ENCODE results near the gene MYO15A. TPM values are rescaled to one million over a fixed set of nuclear protein-coding genes. Genes with fewer than 3 reads are reported as not detected.
A peak's percentile ranks its signal among the peaks of the same experiment; 100 is the strongest.

MYO15A gene
- total RNA-seq, 1 donor from 2014 or later: 0.59 TPM

GRCh38 chr17:18224053-18224386 is 115.5 kb downstream of the MYO15A start:
- no peak for DNase-seq

- DNase-seq: peak; percentile 49
Observed at GRCh38 chr17:18224387-18225120, 116.0 kb downstream of the MYO15A start.

- DNase-seq: peak; percentile 93
Observed at GRCh38 chr17:18225121-18225641, 116.6 kb downstream of the MYO15A start, which contains the start of gene LLGL1. LLGL1 (plus strand) TSS chr17:18225635; CDS start chr17:18225683, 48 bp downstream.

DNA sequence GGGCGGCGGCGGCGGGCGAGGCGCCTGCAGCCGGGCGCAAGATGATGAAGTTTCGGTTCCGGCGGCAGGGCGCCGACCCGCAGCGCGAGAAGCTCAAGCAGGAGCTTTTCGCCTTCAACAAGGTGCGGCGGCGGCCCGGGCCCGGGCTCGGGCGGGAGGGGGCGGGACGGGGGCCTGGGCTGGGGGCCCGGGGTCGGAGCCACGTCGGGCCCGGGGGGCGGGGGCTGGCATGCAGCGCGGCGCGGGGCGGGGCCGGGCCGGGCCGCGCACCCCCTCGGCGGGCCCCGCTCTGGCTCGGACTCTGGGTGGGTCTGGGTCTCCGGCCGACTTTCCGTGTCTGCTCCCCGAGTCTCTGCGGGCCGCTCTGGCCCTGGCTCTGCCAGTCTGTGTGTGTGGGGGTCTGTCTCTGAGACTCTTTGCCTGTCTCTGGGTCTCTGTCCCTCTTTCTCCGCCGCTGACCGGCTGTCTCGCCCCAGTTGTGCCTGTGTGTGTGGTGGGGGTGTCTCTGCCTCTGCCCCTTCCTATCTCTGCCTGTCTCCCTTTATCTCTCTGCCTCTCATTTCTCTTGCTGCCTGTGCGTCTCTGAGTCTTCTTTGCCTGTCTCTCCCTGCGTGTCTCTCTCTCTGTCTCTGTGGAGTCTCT is 117.2 kb downstream of the MYO15A start:
- DNase-seq: no peak

- DNase-seq: no peak
Observed at GRCh38 chr17:18226284-18226945, 117.9 kb downstream of the MYO15A start.

DNA sequence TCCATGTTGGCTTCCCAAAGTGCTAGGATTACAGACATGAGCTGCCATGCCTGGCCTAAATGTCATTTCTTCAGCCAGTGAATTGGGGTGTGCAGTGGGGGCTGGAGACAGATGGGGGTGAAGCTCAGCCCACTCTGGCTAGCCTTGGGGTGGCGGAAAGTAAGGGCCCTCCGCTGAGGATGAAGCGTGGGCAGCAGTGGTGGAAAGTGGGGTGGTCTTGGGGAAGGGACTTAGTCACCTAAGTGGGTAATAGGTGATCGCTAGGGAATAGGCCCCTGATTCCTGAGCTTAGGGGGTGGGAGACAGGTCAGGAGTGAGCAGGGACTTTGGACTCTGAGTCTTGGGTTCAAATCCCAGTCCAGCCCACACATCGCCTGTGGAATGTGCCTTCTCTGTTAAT is 119.1 kb downstream of the MYO15A start:
- no peak for DNase-seq

DNA sequence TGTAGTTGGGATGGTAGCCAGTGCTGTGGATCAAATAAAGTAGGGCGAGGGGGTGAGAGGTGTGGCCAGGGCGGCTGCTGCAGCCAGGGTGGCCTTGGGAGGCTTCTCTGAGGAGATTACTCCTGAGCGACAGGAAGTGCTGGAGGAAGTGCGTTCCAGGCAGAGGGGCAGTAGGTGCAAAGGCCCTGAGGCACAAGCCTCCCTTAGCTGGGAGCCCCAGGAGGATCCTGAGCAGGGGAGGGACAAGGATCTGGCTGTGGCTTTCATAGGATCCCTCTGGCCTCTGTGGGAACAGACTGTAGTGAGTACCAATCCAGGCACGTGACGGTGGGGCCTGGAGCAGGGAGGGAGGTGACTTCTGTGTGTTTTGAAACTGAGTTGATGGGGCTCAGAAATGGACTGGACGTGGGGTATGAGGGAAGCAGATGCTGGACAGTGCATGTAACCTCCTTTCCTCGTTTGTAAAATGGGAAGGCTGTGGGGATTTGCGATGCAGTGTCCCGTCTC is 119.7 kb downstream of the MYO15A start:
- no peak for DNase-seq

DNA sequence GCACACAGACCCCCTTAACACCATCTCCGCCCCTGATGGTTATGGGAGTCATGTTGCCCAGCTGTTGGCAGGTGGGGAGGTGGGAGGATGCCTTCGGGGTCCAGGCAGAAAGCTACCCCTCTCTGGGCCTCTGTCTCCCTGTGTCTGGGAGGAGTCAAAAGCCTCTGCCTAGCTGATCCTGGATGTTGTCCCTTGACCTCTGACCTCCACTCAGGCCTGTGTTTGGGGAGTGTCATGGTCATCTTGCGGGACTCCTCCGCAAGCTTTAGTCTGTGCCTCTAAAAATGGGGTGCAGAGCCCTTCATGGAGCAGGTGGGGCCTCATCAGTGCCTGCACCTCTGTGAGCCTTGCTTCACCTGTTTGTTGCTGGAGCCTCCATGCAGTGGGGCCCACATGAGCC is 120.7 kb downstream of the MYO15A start:
- no peak for DNase-seq

Other genes starting within 250 kb of the MYO15A start
- 27.1 TPM for gene TOM1L2, start 136.4 kb upstream of the MYO15A start, total RNA-seq
- gene DRC3, start 135.9 kb upstream of the MYO15A start, total RNA-seq: 3.1 TPM
- gene ATPAF2, start 69.6 kb upstream of the MYO15A start, total RNA-seq: 13.3 TPM
- gene GID4, start 69.3 kb upstream of the MYO15A start, total RNA-seq: 7.4 TPM
- 20.4 TPM for gene DRG2, start 20.8 kb upstream of the MYO15A start, total RNA-seq
- 48.7 TPM for gene ALKBH5, start 75.1 kb downstream of the MYO15A start, total RNA-seq
- 17.7 TPM for gene LLGL1, start 116.9 kb downstream of the MYO15A start, total RNA-seq
- 86.3 TPM for gene FLII, start 150.0 kb downstream of the MYO15A start, total RNA-seq
- 9.9 TPM for gene MIEF2, start 151.9 kb downstream of the MYO15A start, total RNA-seq
- gene TOP3A, start 206.2 kb downstream of the MYO15A start, total RNA-seq: 26.2 TPM
- 10.9 TPM for gene SMCR8, start 206.5 kb downstream of the MYO15A start, total RNA-seq

Data from skin of body (tissue), 2 donors.